Measurements from ENCODE around the gene NCOA6.

The NCOA6 gene

GRCh38 chr20:34689486-34689885 lies 136.0 kb downstream of the NCOA6 start:
- no peaks in the 10 kb centered on the region for H3K4me1 ChIP-seq (ENCODE audit: insufficient read depth, low read length, severe bottlenecking)
- H3K27ac ChIP-seq (ENCODE audit: low read depth, low read length, poor library complexity, severe bottlenecking), result no peak overlapping the region
- no peaks in the 10 kb centered on the region for H3K9me2 ChIP-seq (ENCODE audit: low read depth, low read length)
- H3K4me3 ChIP-seq (ENCODE audit: low read depth, low read length, poor library complexity, severe bottlenecking), result no peak overlapping the region
- no peak overlapping the region for H2AFZ ChIP-seq (ENCODE audit: low read length)
- no peaks in the 10 kb centered on the region for H3K36me3 ChIP-seq (ENCODE audit: insufficient read depth, low read length)
- no peak overlapping the region for H3K9ac ChIP-seq (ENCODE audit: low read length)
- H3K4me2 ChIP-seq (ENCODE audit: low read length), result no peak overlapping the region
- H3F3A ChIP-seq (ENCODE audit: insufficient read depth, low read length), result no peaks in the 10 kb centered on the region
- no peaks in the 10 kb centered on the region for H3K27me3 ChIP-seq (ENCODE audit: insufficient read depth, low read length)
- TF ChIP-seq EZH2 (IDR thresholded peaks at IDR 0.05; ENCODE audit: borderline replicate concordance, low read length) (no peak), CTCF (IDR thresholded peaks at IDR 0.05; ENCODE audit: low read length) (no peak)
- no peaks in the 10 kb centered on the region for H3K9me3 ChIP-seq (ENCODE audit: low read length)
- no peaks in the 10 kb centered on the region for H4K20me1 ChIP-seq (ENCODE audit: insufficient read depth, low read length)
- H3K79me2 ChIP-seq (ENCODE audit: insufficient read depth, low read length), result no peaks in the 10 kb centered on the region

GRCh38 chr20:34683667-34684066 lies 141.8 kb downstream of the NCOA6 start:
- Histone ChIP-seq H2AFZ (ENCODE audit: low read length) (no peak overlapping the region), H3K4me3 (ENCODE audit: low read depth, low read length, poor library complexity, severe bottlenecking) (no peak overlapping the region), H3K9me2 (ENCODE audit: low read depth, low read length) (no peaks in the 10 kb centered on the region), H3K9me3 (ENCODE audit: low read length) (no peaks in the 10 kb centered on the region), H3K79me2 (ENCODE audit: insufficient read depth, low read length) (no peaks in the 10 kb centered on the region), H4K20me1 (ENCODE audit: insufficient read depth, low read length) (no peaks in the 10 kb centered on the region), H3K36me3 (ENCODE audit: insufficient read depth, low read length) (no peaks in the 10 kb centered on the region), H3K4me1 (ENCODE audit: insufficient read depth, low read length, severe bottlenecking) (no peaks in the 10 kb centered on the region), H3K27ac (ENCODE audit: low read depth, low read length, poor library complexity, severe bottlenecking) (no peak overlapping the region), H3F3A (ENCODE audit: insufficient read depth, low read length) (no peaks in the 10 kb centered on the region), H3K9ac (ENCODE audit: low read length) (no peak overlapping the region), H3K27me3 (ENCODE audit: insufficient read depth, low read length) (no peaks in the 10 kb centered on the region), H3K4me2 (ENCODE audit: low read length) (no peak overlapping the region)
- TF ChIP-seq EZH2 (IDR thresholded peaks at IDR 0.05; ENCODE audit: borderline replicate concordance, low read length), result no peak
- TF ChIP-seq CTCF (IDR thresholded peaks at IDR 0.05; ENCODE audit: low read length), result no peak

GRCh38 chr20:34680586-34681175 lies 144.8 kb downstream of the NCOA6 start:
- H3K36me3 ChIP-seq (ENCODE audit: insufficient read depth, low read length), result no peaks in the 10 kb centered on the region
- H3K4me3 ChIP-seq (ENCODE audit: low read depth, low read length, poor library complexity, severe bottlenecking), result no peak overlapping the region
- H3F3A ChIP-seq (ENCODE audit: insufficient read depth, low read length), result no peaks in the 10 kb centered on the region
- no peaks in the 10 kb centered on the region for H3K9me2 ChIP-seq (ENCODE audit: low read depth, low read length)
- no peak overlapping the region for H3K4me2 ChIP-seq (ENCODE audit: low read length)
- H3K9me3 ChIP-seq (ENCODE audit: low read length), result no peaks in the 10 kb centered on the region
- H3K27me3 ChIP-seq (ENCODE audit: insufficient read depth, low read length), result no peaks in the 10 kb centered on the region
- H3K4me1 ChIP-seq (ENCODE audit: insufficient read depth, low read length, severe bottlenecking), result peaks cover 14% of the 10 kb centered on the region
- H3K9ac ChIP-seq (ENCODE audit: low read length), result no peak overlapping the region
- peaks cover 5% of the 10 kb centered on the region for H3K79me2 ChIP-seq (ENCODE audit: insufficient read depth, low read length)
- no peak overlapping the region for H2AFZ ChIP-seq (ENCODE audit: low read length)
- H4K20me1 ChIP-seq (ENCODE audit: insufficient read depth, low read length), result no peaks in the 10 kb centered on the region
- TF ChIP-seq CTCF (IDR thresholded peaks at IDR 0.05; ENCODE audit: low read length), result no peak
- H3K27ac ChIP-seq (ENCODE audit: low read depth, low read length, poor library complexity, severe bottlenecking), result no peak overlapping the region
